Neural cell (in vitro differentiated cells): ENCODE data around the gene RAI14. TPM values are rescaled to one million over a fixed set of nuclear protein-coding genes. Genes with fewer than 3 reads are reported as not detected.

Experiments
- H2AFZ ChIP-seq: fragments of 200-600, 300-800 bp; sonication (generic), shearing (Covaris generic); 2 replicates; pipeline ENCODE4 v1.6.0; 2014; ENCODE audit warnings: low read depth, mild to moderate bottlenecking, antibody characterized with exemption, low read length, moderate library complexity
- H3F3A ChIP-seq: fragments of 200-600 bp; shearing (Covaris generic); 2 replicates; pipeline ENCODE4 v1.6.1; 2016; ENCODE audit warnings: mild to moderate bottlenecking, moderate library complexity, mixed read lengths, antibody characterized with exemption, low read length; ENCODE audit not compliant: insufficient read depth, poor library complexity, severe bottlenecking
- H3K27ac ChIP-seq: fragments of 200-600, 300-800 bp; sonication (generic), shearing (Covaris generic); 2 replicates; pipeline ENCODE4 v1.5.1; 2014; ENCODE audit warnings: mild to moderate bottlenecking, low read length, moderate library complexity
- H3K27me3 ChIP-seq: fragments of 300-800, 200-600 bp; sonication (generic), shearing (Covaris generic); 2 replicates; pipeline ENCODE4 v1.6.0; 2014; ENCODE audit warnings: mild to moderate bottlenecking, low read depth, low read length, moderate library complexity; ENCODE audit not compliant: insufficient read depth
- H3K36me3 ChIP-seq: fragments of 300-800, 200-600 bp; sonication (generic), shearing (Covaris generic); 2 replicates; pipeline ENCODE4 v1.5.1; 2014; ENCODE audit warnings: mild to moderate bottlenecking, antibody characterized with exemption, low read length, moderate library complexity; ENCODE audit not compliant: insufficient read depth
- H3K4me2 ChIP-seq: fragments of 300-800, 200-600 bp; sonication (generic), shearing (Covaris generic); 2 replicates; pipeline ENCODE4 v1.6.0; 2014; ENCODE audit warnings: mild to moderate bottlenecking, low read length
- H3K4me3 ChIP-seq: fragments of 300-800, 200-600 bp; sonication (generic), shearing (Covaris generic); 2 replicates; pipeline ENCODE4 v1.5.1; 2014; ENCODE audit warnings: mild to moderate bottlenecking, low read length, moderate library complexity
- H3K79me2 ChIP-seq: fragments of 200-600 bp; shearing (Covaris generic); replicated peaks from 2 replicates; pipeline ENCODE4 v1.6.0; 2014; ENCODE audit warnings: mild to moderate bottlenecking, low read length, moderate library complexity; ENCODE audit not compliant: insufficient read depth
- H3K9ac ChIP-seq: fragments of 300-800, 200-600 bp; sonication (generic), shearing (Covaris generic); 2 replicates; pipeline ENCODE4 v1.6.1; 2016; ENCODE audit warnings: mild to moderate bottlenecking, low read length, mixed read lengths
- H3K9me2 ChIP-seq: fragments of 200-600 bp; shearing (Covaris generic); 2 replicates; pipeline ENCODE4 v1.6.1; 2016; ENCODE audit warnings: mild to moderate bottlenecking, low read length, mixed read lengths; ENCODE audit not compliant: insufficient read depth
- H3K9me3 ChIP-seq: fragments of 200-600, 300-800 bp; sonication (generic), shearing (Covaris generic); 2 replicates; pipeline ENCODE4 v1.6.1; 2016; ENCODE audit warnings: mild to moderate bottlenecking, mixed run types, low read length, moderate library complexity, mixed read lengths
- H4K20me1 ChIP-seq: fragments of 200-600 bp; shearing (Covaris generic); 2 replicates; pipeline ENCODE4 v1.6.1; 2016; ENCODE audit warnings: mild to moderate bottlenecking, mixed run types; ENCODE audit not compliant: insufficient read depth
- EP300 ChIP-seq: fragments of 450-650 bp; conservative IDR thresholded peaks from 2 replicates; pipeline ENCODE4 v1.6.1; 2014; ENCODE audit warnings: antibody characterized with exemption, mild to moderate bottlenecking, moderate library complexity; ENCODE audit not compliant: poor library complexity, severe bottlenecking
- EZH2 ChIP-seq: fragments of 200-600, 300-800 bp; shearing (Covaris generic), sonication (generic); IDR thresholded peaks from 2 replicates; pipeline ENCODE4 v1.6.1; 2014; ENCODE audit warnings: antibody characterized with exemption, low read length, borderline replicate concordance, mild to moderate bottlenecking; ENCODE audit not compliant: insufficient read depth, poor library complexity, severe bottlenecking
- MXI1 ChIP-seq: fragments of 450-650 bp; conservative IDR thresholded peaks from 2 replicates; pipeline ENCODE4 v1.6.1; 2014; ENCODE audit warnings: antibody characterized with exemption, mild to moderate bottlenecking; ENCODE audit not compliant: poor library complexity, severe bottlenecking
- POLR2AphosphoS5 ChIP-seq: IDR thresholded peaks from 2 replicates; pipeline ENCODE4 v1.6.1; 2012
- RAD21 ChIP-seq: fragments of 450-650 bp; conservative IDR thresholded peaks from 2 replicates; pipeline ENCODE4 v1.6.1; 2014; ENCODE audit warnings: antibody characterized with exemption, mild to moderate bottlenecking, moderate library complexity
- SMC3 ChIP-seq: fragments of 450-650 bp; conservative IDR thresholded peaks from 2 replicates; pipeline ENCODE4 v1.6.1; 2014; ENCODE audit warnings: antibody characterized with exemption, mild to moderate bottlenecking, moderate library complexity; ENCODE audit not compliant: poor library complexity
- TAF1 ChIP-seq: IDR thresholded peaks from 2 replicates; pipeline ENCODE4 v1.6.1; 2012; ENCODE audit warnings: low read depth
- polyA plus RNA-seq: library from polyadenylated mRNA; depleted of rRNA; stranded (reverse); fragments of >200 nt; gene quantifications from 2 replicates; pipeline ENCODE4 v1.2.3, GENCODE V29; 2014
- TF ChIP-seq, protein P1 (sequence below): fragments of 450-650 bp; IDR thresholded peaks from 2 replicates; pipeline ENCODE4 v1.5.1; 2014; ENCODE audit warnings: antibody characterized with exemption, mild to moderate bottlenecking, moderate library complexity; ENCODE audit not compliant: poor library complexity, severe bottlenecking
- TF ChIP-seq, protein P2 (sequence below): IDR thresholded peaks from 2 replicates; pipeline ENCODE4 v1.6.1; 2012; ENCODE audit warnings: borderline replicate concordance

RAI14 gene
- polyA plus RNA-seq, 1 donor from 2014 or later = 7.8 TPM

DNA sequence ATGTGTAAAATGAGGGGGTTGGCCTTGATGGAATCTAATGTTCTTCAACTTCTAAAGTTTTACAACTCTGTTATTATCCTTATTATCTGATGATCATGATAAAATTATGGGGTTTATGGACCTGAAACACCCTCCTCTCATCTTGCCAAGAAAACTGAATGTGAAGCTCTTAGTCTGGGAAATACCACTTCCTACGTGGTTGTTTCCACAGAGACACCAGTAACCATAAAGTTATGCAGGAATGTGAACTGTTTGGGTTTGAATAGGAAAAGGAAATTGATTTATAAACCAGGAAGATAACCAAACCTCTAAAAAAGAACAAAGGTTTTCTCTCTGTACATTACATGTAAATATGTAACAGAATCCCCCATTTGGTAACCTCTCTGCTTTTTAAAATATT, 28.3 kb upstream of the RAI14 start:
- H3K9me2 ChIP-seq = no peaks in the 10 kb centered on the region
- no peaks in the 10 kb centered on the region for H4K20me1 ChIP-seq
- H3K27ac ChIP-seq = no peak overlapping the region
- H3K27me3 ChIP-seq = no peaks in the 10 kb centered on the region
- no peak overlapping the region for H3K4me2 ChIP-seq
- H3K36me3 ChIP-seq = no peaks in the 10 kb centered on the region
- H3K9me3 ChIP-seq = no peaks in the 10 kb centered on the region
- H3F3A ChIP-seq = no peaks in the 10 kb centered on the region
- no peaks in the 10 kb centered on the region for H3K79me2 ChIP-seq
- TF ChIP-seq SMC3 (no peak), MXI1 (no peak), RAD21 (no peak), EP300 (no peak), TAF1 (no peak), EZH2 (no peak), POLR2AphosphoS5 (no peak)
- TF ChIP-seq, protein P1, sequence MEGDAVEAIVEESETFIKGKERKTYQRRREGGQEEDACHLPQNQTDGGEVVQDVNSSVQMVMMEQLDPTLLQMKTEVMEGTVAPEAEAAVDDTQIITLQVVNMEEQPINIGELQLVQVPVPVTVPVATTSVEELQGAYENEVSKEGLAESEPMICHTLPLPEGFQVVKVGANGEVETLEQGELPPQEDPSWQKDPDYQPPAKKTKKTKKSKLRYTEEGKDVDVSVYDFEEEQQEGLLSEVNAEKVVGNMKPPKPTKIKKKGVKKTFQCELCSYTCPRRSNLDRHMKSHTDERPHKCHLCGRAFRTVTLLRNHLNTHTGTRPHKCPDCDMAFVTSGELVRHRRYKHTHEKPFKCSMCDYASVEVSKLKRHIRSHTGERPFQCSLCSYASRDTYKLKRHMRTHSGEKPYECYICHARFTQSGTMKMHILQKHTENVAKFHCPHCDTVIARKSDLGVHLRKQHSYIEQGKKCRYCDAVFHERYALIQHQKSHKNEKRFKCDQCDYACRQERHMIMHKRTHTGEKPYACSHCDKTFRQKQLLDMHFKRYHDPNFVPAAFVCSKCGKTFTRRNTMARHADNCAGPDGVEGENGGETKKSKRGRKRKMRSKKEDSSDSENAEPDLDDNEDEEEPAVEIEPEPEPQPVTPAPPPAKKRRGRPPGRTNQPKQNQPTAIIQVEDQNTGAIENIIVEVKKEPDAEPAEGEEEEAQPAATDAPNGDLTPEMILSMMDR = no peak
- TF ChIP-seq, protein P2, sequence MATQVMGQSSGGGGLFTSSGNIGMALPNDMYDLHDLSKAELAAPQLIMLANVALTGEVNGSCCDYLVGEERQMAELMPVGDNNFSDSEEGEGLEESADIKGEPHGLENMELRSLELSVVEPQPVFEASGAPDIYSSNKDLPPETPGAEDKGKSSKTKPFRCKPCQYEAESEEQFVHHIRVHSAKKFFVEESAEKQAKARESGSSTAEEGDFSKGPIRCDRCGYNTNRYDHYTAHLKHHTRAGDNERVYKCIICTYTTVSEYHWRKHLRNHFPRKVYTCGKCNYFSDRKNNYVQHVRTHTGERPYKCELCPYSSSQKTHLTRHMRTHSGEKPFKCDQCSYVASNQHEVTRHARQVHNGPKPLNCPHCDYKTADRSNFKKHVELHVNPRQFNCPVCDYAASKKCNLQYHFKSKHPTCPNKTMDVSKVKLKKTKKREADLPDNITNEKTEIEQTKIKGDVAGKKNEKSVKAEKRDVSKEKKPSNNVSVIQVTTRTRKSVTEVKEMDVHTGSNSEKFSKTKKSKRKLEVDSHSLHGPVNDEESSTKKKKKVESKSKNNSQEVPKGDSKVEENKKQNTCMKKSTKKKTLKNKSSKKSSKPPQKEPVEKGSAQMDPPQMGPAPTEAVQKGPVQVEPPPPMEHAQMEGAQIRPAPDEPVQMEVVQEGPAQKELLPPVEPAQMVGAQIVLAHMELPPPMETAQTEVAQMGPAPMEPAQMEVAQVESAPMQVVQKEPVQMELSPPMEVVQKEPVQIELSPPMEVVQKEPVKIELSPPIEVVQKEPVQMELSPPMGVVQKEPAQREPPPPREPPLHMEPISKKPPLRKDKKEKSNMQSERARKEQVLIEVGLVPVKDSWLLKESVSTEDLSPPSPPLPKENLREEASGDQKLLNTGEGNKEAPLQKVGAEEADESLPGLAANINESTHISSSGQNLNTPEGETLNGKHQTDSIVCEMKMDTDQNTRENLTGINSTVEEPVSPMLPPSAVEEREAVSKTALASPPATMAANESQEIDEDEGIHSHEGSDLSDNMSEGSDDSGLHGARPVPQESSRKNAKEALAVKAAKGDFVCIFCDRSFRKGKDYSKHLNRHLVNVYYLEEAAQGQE = no peak
- H3K4me3 ChIP-seq = no peak overlapping the region
- H3K9ac ChIP-seq = no peak overlapping the region
- no peak overlapping the region for H2AFZ ChIP-seq

DNA sequence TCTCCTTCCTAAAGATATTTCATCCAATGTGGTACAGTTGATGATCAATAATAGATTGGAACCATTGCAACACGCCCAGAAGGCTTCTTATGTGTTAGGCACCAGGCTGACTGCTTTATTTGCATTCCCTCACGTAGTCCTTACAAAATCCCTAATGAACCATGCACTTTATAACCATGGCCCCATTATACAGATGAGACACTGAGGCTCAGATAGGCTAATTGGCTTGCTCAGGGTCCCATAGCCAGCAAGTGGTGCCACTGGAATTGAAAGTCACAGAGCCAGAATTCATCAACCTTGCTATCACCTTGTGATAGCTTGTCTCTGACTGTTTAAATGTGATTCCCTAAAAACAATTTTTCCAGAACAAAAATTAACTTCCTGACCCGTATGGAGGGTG, 27.8 kb upstream of the RAI14 start:
- no peak overlapping the region for H3K9ac ChIP-seq

More for the DNA sequence above, 27.8 kb upstream of the RAI14 start:
- no peaks in the 10 kb centered on the region for H3K27me3 ChIP-seq
- no peaks in the 10 kb centered on the region for H3K9me3 ChIP-seq
- H3K36me3 ChIP-seq = no peaks in the 10 kb centered on the region
- no peaks in the 10 kb centered on the region for H4K20me1 ChIP-seq
- H3K4me3 ChIP-seq = no peak overlapping the region
- H3K4me2 ChIP-seq = no peak overlapping the region
- no peaks in the 10 kb centered on the region for H3K79me2 ChIP-seq
- no peaks in the 10 kb centered on the region for H3K9me2 ChIP-seq
- TF ChIP-seq, protein P1 = no peak
- TF ChIP-seq POLR2AphosphoS5 (no peak), EP300 (no peak), RAD21 (no peak), EZH2 (no peak), TAF1 (no peak), SMC3 (no peak), MXI1 (no peak)
- TF ChIP-seq, protein P2 = no peak
- H2AFZ ChIP-seq = no peak overlapping the region
- H3K27ac ChIP-seq = no peak overlapping the region
- no peaks in the 10 kb centered on the region for H3F3A ChIP-seq
